ENCODE measurements around the gene KY. TPM values are rescaled to one million over a fixed set of nuclear protein-coding genes. Genes with fewer than 3 reads are reported as not detected.

KY gene
- total RNA-seq, 1 donor from 2014 or later = 0.29 TPM

Other genes starting within 250 kb of the KY start
- 58.1 TPM for gene ANAPC13, start 165.0 kb downstream of the KY start, total RNA-seq
- 22.1 TPM for gene CEP63, start 165.0 kb downstream of the KY start, total RNA-seq
- 1.6 TPM for gene EPHB1, start 144.2 kb upstream of the KY start, total RNA-seq